HG03520 (cell line): ENCODE measurements around the gene POLN.

ENCODE experiments used
- ATAC-seq: cut with Tn5 transposase; IDR thresholded peaks from one replicate; pipeline ENCODE4 v1.9.1; 2021; ENCODE audit warnings: mild to moderate bottlenecking, moderate library complexity; ENCODE audit not compliant: unreplicated experiment

The POLN gene

GRCh38 chr4:2073808-2074481 lies 168.0 kb downstream of the POLN start:
- ATAC-seq: no peak

- no peak for ATAC-seq
Measured at GRCh38 chr4:2072971-2073807, 168.7 kb downstream of the POLN start.

DNA sequence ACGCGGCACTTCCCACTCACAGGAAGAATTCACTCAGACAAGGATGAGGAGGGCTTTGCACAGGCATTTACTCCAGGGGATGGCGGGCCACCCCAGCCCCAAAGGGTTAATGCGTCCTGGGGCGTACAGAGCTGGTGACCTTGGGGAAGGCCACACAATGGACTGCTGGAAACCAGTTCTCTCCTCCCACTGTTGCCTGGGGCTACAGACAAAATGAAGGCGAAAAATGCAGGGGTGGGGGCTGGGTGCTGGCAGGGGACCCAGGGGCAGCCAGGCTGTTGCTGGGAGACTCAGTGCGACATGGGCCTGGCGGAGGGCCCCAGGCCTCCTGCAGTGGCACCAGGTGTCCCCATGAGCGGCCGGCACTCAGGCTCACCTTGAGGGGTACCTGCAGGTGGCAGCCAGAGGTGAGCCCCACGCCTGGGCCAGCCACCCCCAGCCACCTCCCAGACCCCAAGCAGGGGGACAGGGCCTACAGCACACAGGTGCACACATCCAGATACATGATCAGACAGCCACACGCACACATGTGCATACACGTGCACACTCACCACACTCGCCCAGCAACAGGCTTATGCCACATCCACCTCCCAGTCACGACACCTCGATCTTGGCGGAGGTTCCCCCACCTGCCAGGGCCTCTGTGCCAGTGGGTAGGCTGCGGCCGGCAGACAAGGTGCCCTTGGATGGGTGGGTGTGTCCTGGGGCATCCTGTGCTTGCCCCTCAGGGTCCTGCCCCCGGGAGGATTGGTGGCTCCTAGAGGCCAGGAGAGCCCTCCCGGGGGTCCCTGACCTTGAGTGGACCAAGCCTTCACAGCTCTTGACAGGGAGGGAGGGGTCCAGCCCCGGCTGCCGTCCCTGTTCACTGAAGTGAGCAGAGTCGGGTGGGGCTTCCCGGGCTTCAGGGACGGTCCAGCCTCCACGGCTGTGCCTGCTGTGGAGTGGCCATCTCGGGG lies 169.7 kb downstream of the POLN start:
- no peak for ATAC-seq

DNA sequence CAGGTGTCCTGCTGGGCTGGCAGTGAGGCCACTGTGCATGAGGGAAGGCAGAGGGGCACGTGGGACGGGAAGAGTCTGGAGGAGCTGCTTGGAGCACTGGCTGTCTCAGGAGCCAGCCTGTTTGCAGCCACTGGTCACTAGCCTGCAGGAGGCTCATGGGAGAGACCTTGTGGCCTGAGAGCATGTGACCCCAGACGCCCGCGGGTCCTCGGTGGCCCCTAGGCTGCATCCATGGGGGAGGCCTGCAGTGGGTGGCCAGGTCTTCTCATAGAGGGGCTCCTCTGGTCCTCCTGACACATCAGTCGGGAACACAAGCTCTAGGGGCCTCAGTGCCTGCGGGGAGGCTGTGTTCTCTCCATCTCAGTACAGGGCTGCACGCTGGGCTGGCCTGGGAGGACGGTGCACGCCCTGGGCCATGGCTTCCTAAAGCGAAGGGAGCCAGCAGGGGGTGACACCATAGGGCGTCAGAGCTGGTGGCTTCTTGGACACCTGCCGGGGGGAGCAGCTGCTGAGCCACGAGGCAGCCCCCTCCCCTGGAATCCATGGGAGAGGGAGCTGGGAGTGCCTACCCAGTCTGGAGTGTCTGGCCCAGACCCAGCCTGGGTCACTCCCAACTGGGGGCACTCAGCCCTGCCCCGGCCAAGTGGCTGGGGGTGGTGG lies 170.5 kb downstream of the POLN start:
- ATAC-seq: no peak

- no peak for ATAC-seq
Measured at GRCh38 chr4:2070421-2071251, 171.3 kb downstream of the POLN start.

DNA sequence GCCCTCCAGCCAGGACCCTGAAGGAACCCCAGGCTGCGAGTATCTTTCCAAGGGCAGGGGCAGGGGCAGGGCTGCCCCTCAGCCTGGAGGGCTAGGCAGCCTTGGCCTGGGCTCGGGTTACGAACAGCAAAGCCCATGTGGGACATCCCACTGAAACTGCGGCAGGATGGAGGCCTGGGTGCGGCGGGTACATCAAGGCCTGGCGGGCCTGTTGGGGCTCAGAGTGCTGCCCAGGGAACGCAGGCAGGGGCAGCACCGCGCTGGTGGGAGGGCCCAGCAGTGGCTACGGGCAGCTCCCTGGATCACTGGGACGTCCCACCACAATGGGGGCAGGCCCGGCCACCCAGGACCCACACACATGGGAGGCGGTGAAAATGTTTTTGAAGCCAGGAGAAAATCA lies 171.9 kb downstream of the POLN start:
- ATAC-seq: no peak

GRCh38 chr4:2069161-2069971 lies 172.6 kb downstream of the POLN start:
- ATAC-seq: no peak

DNA sequence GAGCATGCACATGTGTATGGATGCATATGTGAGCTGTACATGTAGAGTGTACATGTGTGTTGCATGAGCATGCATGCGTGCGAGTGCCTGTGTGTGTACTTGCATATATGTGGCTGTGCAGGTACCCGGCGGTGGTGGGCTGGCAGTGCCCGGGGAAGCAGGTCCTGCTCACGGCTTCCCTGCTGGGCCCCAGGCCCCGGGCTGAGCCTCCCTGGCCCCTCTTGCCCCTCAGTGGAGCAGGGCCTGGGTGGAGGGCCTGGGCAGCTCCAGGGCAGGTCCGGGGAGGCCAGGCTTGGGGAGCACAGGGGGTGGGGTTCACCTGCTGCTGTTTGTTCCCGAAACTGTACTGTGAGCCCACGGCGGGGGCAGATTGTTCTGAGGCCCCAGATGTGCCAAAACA lies 173.4 kb downstream of the POLN start:
- no peak for ATAC-seq

- no peak for ATAC-seq
Measured at GRCh38 chr4:2068198-2068470, 173.8 kb downstream of the POLN start.

GRCh38 chr4:2067446-2068197 lies 174.3 kb downstream of the POLN start:
- no peak for ATAC-seq

GRCh38 chr4:2066571-2067445 lies 175.1 kb downstream of the POLN start:
- ATAC-seq: no peak

- ATAC-seq: no peak
Measured at GRCh38 chr4:2066011-2066551, 175.8 kb downstream of the POLN start.

GRCh38 chr4:2065106-2065930 lies 176.6 kb downstream of the POLN start:
- no peak for ATAC-seq

DNA sequence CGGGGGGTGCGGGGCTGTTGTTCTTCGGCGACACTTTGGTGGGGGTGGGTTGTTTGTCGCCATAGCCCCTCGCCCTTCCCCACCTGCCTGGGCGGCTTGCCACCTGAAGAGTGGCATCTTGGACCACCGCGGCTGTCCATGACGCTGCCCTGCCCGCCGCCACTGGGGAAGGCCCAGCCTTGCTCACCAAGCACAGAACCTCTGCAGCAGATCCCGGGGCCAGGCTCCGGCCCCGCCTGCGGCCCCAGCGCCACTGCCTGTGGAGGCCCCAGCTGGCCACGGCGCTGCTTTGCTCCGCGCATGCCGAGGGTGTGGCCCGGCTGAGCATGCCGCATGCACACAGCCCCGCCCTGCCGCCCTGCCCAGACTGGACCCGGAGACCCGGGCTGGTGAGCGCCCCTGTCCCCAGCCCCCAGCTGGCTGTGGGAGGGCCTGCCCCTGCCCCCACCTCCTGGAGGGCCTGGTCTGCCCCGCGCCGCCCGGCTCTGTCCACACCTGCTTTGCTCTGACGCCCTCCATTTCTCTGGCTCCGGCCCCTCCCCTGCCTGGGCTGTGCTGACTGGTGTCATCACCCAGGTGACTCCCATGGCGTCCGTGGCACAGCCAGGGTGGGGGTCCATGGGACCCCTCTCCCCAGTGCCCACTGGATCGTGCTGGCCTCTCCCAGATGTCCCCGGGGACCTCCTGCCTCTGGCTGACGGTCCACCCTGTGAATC lies 177.5 kb downstream of the POLN start:
- ATAC-seq: no peak

DNA sequence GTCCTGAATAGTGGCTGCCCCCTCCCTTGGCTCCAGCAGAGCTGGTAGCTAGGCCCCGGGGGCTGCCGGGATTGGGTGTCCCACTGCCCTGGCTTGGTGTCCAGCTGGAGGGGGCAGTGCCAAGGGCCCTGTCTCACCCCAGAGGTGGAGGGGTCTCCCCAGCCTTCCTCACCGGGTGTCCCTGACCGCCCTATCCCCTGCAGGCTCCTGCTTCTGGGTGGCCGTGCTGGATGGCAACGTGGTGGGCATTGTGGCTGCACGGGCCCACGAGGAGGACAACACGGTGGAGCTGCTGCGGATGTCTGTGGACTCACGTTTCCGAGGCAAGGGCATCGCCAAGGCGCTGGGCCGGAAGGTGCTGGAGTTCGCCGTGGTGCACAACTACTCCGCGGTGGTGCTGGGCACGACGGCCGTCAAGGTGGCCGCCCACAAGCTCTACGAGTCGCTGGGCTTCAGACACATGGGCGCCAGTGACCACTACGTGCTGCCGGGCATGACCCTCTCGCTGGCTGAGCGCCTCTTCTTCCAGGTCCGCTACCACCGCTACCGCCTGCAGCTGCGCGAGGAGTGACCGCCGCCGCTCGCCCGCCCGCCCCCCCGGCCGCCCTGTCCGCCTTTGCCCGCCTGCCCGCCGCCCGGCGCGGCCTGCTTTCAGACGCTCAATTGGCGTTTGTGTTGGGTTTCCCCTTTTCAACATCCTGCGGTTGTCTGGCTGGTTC lies 178.2 kb downstream of the POLN start:
- no peak for ATAC-seq
